ENCODE measurements around the gene ACOT13.

The ACOT13 gene

GRCh38 chr6:24686946-24687345, 20.1 kb downstream of the ACOT13 start:
- no peak for TF ChIP-seq REST (IDR thresholded peaks at IDR 0.05; ENCODE audit: insufficient read depth in 1 of 2, low read depth in 2 of 2, low read length in 2 of 2)
- TF ChIP-seq SIN3A (IDR thresholded peaks at IDR 0.05; ENCODE audit: borderline replicate concordance, insufficient read depth, low read length), result no peak
- no peak for TF ChIP-seq FOXP2 (optimal IDR thresholded peaks at IDR 0.05; ENCODE audit: borderline replicate concordance, extremely low read depth, extremely low read length, insufficient read depth)
- TF ChIP-seq POLR2AphosphoS5 (IDR thresholded peaks at IDR 0.05; ENCODE audit: low read depth, low read length), result no peak
- TF ChIP-seq TAF1 (IDR thresholded peaks at IDR 0.05; ENCODE audit: borderline replicate concordance, insufficient read depth, low read length), result no peak

GRCh38 chr6:24689964-24690363, 23.1 kb downstream of the ACOT13 start:
- no peak for TF ChIP-seq TAF1 (IDR thresholded peaks at IDR 0.05; ENCODE audit: borderline replicate concordance, insufficient read depth, low read length)
- TF ChIP-seq POLR2AphosphoS5 (IDR thresholded peaks at IDR 0.05; ENCODE audit: low read depth, low read length), result no peak

- TF ChIP-seq SIN3A (IDR thresholded peaks at IDR 0.05; ENCODE audit: borderline replicate concordance, insufficient read depth, low read length) (no peak), TAF1 (IDR thresholded peaks at IDR 0.05; ENCODE audit: borderline replicate concordance, insufficient read depth, low read length) (no peak), POLR2AphosphoS5 (IDR thresholded peaks at IDR 0.05; ENCODE audit: low read depth, low read length) (no peak), FOXP2 (optimal IDR thresholded peaks at IDR 0.05; ENCODE audit: borderline replicate concordance, extremely low read depth, extremely low read length, insufficient read depth) (no peak), REST (IDR thresholded peaks at IDR 0.05; ENCODE audit: insufficient read depth in 1 of 2, low read depth in 2 of 2, low read length in 2 of 2) (no peak)
Measured at GRCh38 chr6:24690593-24690992, 23.7 kb downstream of the ACOT13 start.

GRCh38 chr6:24691550-24691949, 24.7 kb downstream of the ACOT13 start:
- TF ChIP-seq SIN3A (IDR thresholded peaks at IDR 0.05; ENCODE audit: borderline replicate concordance, insufficient read depth, low read length), result no peak
- no peak for TF ChIP-seq TAF1 (IDR thresholded peaks at IDR 0.05; ENCODE audit: borderline replicate concordance, insufficient read depth, low read length)
- TF ChIP-seq REST (IDR thresholded peaks at IDR 0.05; ENCODE audit: insufficient read depth in 1 of 2, low read depth in 2 of 2, low read length in 2 of 2), result no peak
- no peak for TF ChIP-seq POLR2AphosphoS5 (IDR thresholded peaks at IDR 0.05; ENCODE audit: low read depth, low read length)
- no peak for TF ChIP-seq FOXP2 (optimal IDR thresholded peaks at IDR 0.05; ENCODE audit: borderline replicate concordance, extremely low read depth, extremely low read length, insufficient read depth)

GRCh38 chr6:24692003-24692402, 25.1 kb downstream of the ACOT13 start:
- no peak for TF ChIP-seq SIN3A (IDR thresholded peaks at IDR 0.05; ENCODE audit: borderline replicate concordance, insufficient read depth, low read length)
- TF ChIP-seq TAF1 (IDR thresholded peaks at IDR 0.05; ENCODE audit: borderline replicate concordance, insufficient read depth, low read length), result no peak
- TF ChIP-seq REST (IDR thresholded peaks at IDR 0.05; ENCODE audit: insufficient read depth in 1 of 2, low read depth in 2 of 2, low read length in 2 of 2), result no peak
- TF ChIP-seq FOXP2 (optimal IDR thresholded peaks at IDR 0.05; ENCODE audit: borderline replicate concordance, extremely low read depth, extremely low read length, insufficient read depth), result no peak
- no peak for TF ChIP-seq POLR2AphosphoS5 (IDR thresholded peaks at IDR 0.05; ENCODE audit: low read depth, low read length)
